GM21423 (cell line): ENCODE results near the gene MTHFD1.

ENCODE experiments used
- ATAC-seq: cut with Tn5 transposase; IDR thresholded peaks from one replicate; pipeline ENCODE4 v1.9.1; 2021; ENCODE audit warnings: mild to moderate bottlenecking, moderate library complexity; ENCODE audit not compliant: unreplicated experiment

The MTHFD1 gene

DNA sequence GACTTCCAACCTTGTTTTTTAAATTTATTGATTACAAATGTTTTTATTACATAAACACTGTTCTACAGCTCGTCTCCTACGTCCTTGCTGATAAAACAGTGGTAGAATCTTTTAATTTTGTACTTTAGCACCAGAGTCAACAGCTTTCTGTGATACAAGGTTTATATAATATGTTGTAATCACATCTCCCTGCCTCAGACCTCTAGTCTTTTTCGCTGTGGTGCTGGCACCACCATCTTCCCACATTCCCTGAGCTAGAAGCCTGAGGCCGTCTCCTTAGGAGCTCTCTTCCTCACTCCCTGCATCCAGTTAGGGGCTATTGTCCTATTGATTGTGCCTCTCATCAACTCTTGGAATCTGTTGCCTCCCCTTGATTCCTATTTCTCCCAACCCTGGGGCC lies 17.1 kb downstream of the MTHFD1 start:
- ATAC-seq, result no peak

GRCh38 chr14:64407329-64407728 lies 19.2 kb downstream of the MTHFD1 start:
- no peak for ATAC-seq

- no peak for ATAC-seq
These were observed 21.2 kb downstream of the MTHFD1 start for GRCh38 chr14:64409126-64409920.

GRCh38 chr14:64410084-64410774 lies 22.1 kb downstream of the MTHFD1 start:
- no peak for ATAC-seq

GRCh38 chr14:64411001-64411400 lies 22.8 kb downstream of the MTHFD1 start:
- no peak for ATAC-seq

DNA sequence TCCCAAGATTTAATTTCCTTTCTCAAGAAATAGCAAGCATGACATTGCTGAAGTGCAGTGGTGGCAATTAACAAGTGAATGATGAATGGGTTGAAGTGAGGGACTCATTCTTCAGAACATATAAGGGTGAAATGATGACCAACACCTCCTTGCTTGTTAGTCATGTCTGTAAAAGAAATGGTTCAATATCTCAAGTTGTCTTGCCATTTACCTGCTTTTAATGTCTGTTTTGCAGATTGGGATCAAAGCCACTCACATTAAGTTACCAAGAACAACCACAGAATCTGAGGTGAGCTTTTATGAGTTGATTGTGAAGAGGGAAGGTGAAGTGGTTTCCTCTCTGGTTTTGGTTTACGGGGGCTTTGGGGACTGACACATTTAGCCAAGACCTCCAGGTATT lies 24.1 kb downstream of the MTHFD1 start:
- no peak for ATAC-seq

DNA sequence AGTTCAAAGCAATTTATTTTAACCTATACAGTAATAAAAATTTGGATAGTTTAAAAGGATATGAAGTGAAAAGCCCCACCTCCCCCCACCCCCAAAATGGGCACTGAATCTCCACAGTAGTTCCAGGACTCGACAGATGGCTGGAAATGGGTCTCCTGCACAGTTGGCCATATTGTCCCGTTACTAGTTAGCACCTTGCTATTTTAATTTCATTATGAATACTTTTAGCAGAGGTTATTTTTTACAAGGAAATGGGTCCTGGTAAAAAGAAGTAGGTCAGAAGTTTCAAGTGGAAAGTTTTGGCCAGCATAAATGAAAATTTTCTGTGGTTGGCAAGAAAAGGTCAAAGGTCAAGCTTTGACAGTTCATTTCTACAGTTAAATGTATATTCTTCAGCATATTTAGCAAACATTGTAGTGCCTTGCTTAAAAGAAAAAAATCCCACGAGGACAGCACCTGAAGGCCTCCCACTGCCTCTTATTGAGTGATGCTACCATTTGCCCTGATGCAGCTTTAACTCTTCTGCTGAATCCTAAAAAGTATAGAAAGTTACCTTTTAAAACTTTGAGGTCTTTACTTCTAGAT lies 28.3 kb downstream of the MTHFD1 start:
- no peak for ATAC-seq

- no peak for ATAC-seq
These were observed 29.1 kb downstream of the MTHFD1 start for GRCh38 chr14:64417055-64417770.

GRCh38 chr14:64417771-64418125 lies 29.6 kb downstream of the MTHFD1 start:
- ATAC-seq, result no peak

DNA sequence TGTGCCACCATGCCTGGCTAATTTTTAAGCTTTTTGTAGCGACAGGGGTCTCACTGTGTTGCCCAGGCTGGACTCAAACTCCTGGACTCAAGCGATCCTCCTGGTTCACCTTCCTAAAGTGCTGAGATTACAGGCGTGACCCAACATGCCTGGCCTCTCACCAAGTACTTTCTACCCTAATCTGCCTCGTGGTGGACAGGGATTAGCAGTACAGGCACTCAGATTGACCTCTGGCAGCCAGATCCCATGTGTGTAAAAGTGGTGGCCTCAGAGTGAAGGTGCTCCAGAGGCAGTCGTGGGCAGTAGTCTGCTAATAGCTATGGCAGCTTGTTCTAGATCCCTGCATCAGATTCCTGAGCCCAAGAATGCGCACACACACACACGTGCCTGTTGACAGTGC lies 30.9 kb downstream of the MTHFD1 start:
- no peak for ATAC-seq

- ATAC-seq, result no peak
These were observed 33.0 kb downstream of the MTHFD1 start for GRCh38 chr14:64421166-64421565.

DNA sequence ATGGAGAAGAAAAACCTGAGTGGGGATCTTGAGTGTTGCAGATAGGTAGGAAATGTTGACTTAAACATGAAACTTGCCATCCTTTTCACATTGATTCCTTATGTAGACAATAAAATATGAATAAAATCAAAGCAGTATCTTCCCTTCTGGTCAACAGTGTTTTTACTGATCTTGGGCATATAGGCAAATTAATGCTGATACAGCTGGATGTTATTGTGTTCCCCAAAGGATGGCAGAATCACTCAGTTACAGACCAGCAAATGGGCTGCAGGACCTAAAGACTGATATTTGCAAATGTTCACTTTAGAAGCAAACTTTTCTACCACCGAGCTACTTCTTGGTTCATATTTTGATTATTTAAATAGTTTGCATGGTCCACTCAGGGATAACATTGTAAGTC lies 33.9 kb downstream of the MTHFD1 start:
- ATAC-seq, result no peak

- no peak for ATAC-seq
These were observed 34.6 kb downstream of the MTHFD1 start for GRCh38 chr14:64422756-64423155.

GRCh38 chr14:64423987-64424386 lies 35.8 kb downstream of the MTHFD1 start:
- ATAC-seq, result no peak

DNA sequence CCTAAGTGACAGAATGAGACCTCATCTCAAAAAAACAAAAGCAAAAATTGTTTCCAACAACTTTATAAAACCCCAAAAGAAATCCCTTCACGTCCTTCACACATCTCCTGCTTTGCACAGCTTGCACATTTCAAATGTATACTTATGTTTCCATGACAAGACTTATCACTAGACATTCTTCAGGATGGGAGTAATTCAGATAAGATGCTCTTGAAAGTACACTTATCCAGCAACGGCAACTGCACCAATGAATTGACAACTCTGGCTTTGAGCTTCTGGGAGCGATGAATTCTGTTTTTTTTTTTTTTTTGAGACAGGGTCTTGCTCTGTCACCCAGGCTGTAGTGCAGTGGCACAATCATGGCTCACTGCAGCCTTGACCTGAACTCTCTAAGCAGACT lies 46.4 kb downstream of the MTHFD1 start:
- no peak for ATAC-seq

DNA sequence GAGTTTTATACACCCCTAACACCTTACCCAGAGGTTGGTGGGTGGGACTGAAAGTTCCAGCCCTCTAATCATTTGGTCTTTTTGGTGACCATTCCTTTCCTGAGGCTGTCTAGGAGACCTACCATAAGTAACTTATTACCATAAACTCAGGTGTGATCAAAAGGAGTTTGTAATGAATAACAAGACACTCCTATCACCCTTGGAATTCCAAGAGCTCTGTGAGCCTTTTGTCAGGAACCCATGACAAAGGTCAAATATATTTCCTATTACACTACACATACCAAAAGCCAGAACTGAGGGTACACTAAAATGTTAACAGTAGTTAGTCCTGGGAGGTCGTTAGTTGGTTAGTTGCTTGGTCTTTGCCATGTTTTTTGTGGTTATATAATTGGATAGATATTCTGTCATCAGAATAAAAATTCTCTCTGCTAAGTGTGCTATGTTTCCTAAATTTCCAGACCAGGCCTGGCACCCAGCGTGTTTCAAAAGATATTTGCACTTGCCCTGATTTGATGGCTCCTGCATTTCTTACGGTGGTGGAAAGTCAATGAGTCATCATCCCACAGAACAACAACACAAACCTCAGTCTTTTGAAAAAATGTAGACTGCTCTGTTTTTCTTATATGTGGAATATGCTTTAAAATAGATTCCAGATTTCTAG lies 50.2 kb downstream of the MTHFD1 start:
- ATAC-seq, result no peak

GRCh38 chr14:64439141-64439540 lies 51.0 kb downstream of the MTHFD1 start:
- ATAC-seq, result no peak

DNA sequence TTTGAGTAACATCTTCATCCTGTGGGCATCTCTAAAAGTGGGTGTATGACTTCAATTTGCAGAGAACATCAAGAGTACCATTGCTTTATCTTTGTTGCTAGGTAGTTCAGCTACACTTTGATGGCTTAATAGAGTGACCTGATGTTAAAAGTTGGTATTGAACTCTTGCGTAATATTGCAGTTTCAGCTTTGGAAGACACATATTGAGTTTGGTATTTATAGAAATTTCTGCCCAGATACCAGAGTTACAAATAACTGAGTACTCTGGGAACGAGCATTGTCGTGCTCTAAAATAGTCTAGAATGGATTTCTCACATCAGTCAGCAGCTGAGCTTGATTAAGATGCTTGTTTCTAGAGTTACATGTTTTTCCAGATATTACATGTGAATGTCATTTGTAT lies 52.3 kb downstream of the MTHFD1 start:
- ATAC-seq, result no peak

DNA sequence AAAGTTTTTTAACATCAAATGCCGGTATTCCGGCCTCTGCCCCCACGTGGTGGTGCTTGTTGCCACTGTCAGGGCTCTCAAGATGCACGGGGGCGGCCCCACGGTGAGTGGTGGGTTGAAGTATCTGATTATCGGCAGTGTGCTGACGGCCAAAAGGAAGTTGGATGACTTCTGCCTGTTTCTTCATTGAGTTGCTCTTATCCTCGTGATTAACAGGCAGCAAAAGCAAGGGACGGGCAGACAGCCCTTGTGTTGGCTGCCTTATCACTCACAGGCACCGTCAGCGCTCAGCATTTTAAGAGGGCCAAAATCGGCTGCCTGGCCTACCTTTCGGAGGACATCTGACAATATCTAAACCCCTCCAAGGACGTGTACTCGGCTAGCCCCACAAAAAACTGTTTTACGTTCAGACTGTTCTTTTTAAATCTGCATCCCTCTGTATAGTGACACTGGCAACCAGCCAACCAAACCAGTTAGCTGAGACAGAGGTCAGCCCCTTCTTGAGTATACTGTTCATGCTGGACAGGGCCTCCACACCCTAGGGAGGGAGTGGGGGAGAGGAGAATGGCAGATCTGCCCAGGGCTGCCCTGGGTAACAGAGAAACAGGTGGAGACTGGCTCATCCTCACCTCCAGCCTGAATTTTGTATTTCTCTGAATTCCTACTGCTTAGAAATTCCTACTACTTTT lies 54.3 kb downstream of the MTHFD1 start:
- no peak for ATAC-seq

DNA sequence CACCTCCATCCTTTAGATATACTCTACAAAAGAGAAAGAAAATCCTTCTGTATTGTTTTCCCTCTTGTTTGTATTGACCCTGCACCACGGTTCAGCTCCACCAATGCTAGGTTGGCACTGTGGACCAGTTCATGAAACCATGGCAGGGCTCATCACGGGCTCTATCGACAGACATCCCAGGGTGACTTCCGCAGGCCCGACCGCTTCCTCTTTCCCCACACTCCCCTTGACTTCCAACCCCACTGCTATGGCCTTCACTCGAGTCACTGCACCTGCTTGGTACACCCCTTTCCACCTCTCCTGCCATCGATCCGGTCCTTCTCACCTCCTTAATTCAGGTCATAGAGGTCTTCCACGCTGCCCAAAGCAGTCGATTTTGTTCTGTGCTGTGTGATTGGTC lies 56.0 kb downstream of the MTHFD1 start:
- ATAC-seq, result no peak
